SK-N-SH (cell line): ENCODE measurements around the gene PPP2R3B. TPM values are rescaled to one million over a fixed set of nuclear protein-coding genes. Genes with fewer than 3 reads are reported as not detected.

Experiments
- CTCF ChIA-PET: fragments of 300-600, 350-600 bp; formaldehyde crosslinking; extraction: SDS; loops from one replicate; lab custom pipeline; 2021; lab: Yijun Ruan, JAX
- POLR2A ChIA-PET: fragments of 350-600 bp; sonication (Branson Sonifier 250); formaldehyde crosslinking; extraction: SDS; loops from one replicate; lab custom pipeline; 2020; ENCODE audit warnings: antibody characterized with exemption, inconsistent platforms; lab: Yijun Ruan, JAX
- DNase-seq: peaks from one replicate; pipeline ENCODE4 v3.0.0; 2012
- H2AFZ ChIP-seq: fragments of 200-600 bp; sonication (generic); 2 replicates; pipeline ENCODE4 v1.8.1; 2016; ENCODE audit warnings: antibody characterized with exemption, mild to moderate bottlenecking, low read depth
- H3F3A ChIP-seq: fragments of 200-600 bp; sonication (generic); replicated peaks from 2 replicates; pipeline ENCODE3; 2016; ENCODE audit warnings: antibody characterized with exemption, mild to moderate bottlenecking; ENCODE audit not compliant: insufficient read depth
- H3K27ac ChIP-seq, 2 experiments: fragments of 200-500 bp in 1 of 2; fragments of 200-600 bp in 1 of 2; sonication (Bioruptor generic) in 1 of 2; sonication (generic), shearing (Covaris generic) in 1 of 2; 2 replicates each; pipeline versions ENCODE4 v1.5.1 to v1.6.1; 2014 to 2016; ENCODE audit warnings: low read depth in 2 of 2, inconsistent platforms in 1 of 2, low read length in 1 of 2, mild to moderate bottlenecking in 1 of 2, mixed read lengths in 1 of 2
- H3K27me3 ChIP-seq: fragments of 200-600 bp; sonication (generic), shearing (Covaris generic); 2 replicates; pipeline ENCODE4 v1.6.1; 2016; ENCODE audit warnings: mixed run types; ENCODE audit not compliant: insufficient read depth
- H3K36me3 ChIP-seq, 2 experiments: fragments of 200-500 bp in 1 of 2; fragments of 200-600 bp in 1 of 2; sonication (Bioruptor generic) in 1 of 2; sonication (generic) in 1 of 2; replicated peaks in 1 of 2; 2 replicates each; pipeline versions ENCODE3 to v1.5.1; 2014 to 2016; ENCODE audit warnings: low read length in 1 of 2, mild to moderate bottlenecking in 1 of 2; ENCODE audit not compliant: insufficient read depth in 2 of 2, control insufficient read depth in 1 of 2
- H3K4me1 ChIP-seq, 2 experiments: fragments of 200-500 bp in 1 of 2; fragments of 200-600 bp in 1 of 2; sonication (Bioruptor generic) in 1 of 2; sonication (generic), shearing (Covaris generic) in 1 of 2; 2 replicates each; pipeline versions ENCODE4 v1.5.1 to v1.6.1; 2014 to 2016; ENCODE audit warnings: low read depth in 1 of 2, low read length in 1 of 2, mixed run types in 1 of 2; ENCODE audit not compliant: insufficient read depth in 2 of 2, control insufficient read depth in 1 of 2
- H3K4me2 ChIP-seq: fragments of 200-600 bp; sonication (generic), shearing (Covaris generic); 2 replicates; pipeline ENCODE4 v1.6.1; 2017; ENCODE audit warnings: mixed run types
- H3K4me3 ChIP-seq, 2 experiments: fragments of 200-500 bp in 1 of 2; fragments of 200-600 bp in 1 of 2; sonication (Bioruptor generic) in 1 of 2; sonication (generic), shearing (Covaris generic) in 1 of 2; 2 replicates each; pipeline versions ENCODE4 v1.5.1 to v1.8.1; 2014 to 2016; ENCODE audit warnings: low read depth in 2 of 2, inconsistent platforms in 1 of 2, low read length in 1 of 2, mild to moderate bottlenecking in 1 of 2, mixed read lengths in 1 of 2, moderate library complexity in 1 of 2
- H3K79me2 ChIP-seq: fragments of 200-600 bp; sonication (generic); 2 replicates; pipeline ENCODE4 v1.8.1; 2017; ENCODE audit warnings: mild to moderate bottlenecking; ENCODE audit not compliant: insufficient read depth
- H3K9ac ChIP-seq: fragments of 200-600 bp; sonication (generic); 2 replicates; pipeline ENCODE4 v1.6.1; 2017; ENCODE audit warnings: mixed run types
- H3K9me2 ChIP-seq: fragments of 200-600 bp; sonication (generic); 2 replicates; pipeline ENCODE4 v1.6.1; 2017; ENCODE audit warnings: mixed run types
- H3K9me3 ChIP-seq: fragments of 200-600 bp; sonication (generic); 2 replicates; pipeline ENCODE4 v1.6.1; 2017; ENCODE audit warnings: mixed run types, mild to moderate bottlenecking, moderate library complexity
- H4K20me1 ChIP-seq: fragments of 200-600 bp; sonication (generic); 2 replicates; pipeline ENCODE4 v1.6.1; 2017; ENCODE audit warnings: mild to moderate bottlenecking, mixed run types; ENCODE audit not compliant: insufficient read depth
- FOXJ3 ChIP-seq: sonication (generic); formaldehyde crosslinking; IDR thresholded peaks from 2 replicates; pipeline ENCODE4 v1.5.1; 2020; ENCODE audit warnings: mild to moderate bottlenecking, missing genetic modification reagents
- GABPA ChIP-seq: IDR thresholded peaks from 2 replicates; pipeline ENCODE4 v1.4.0; 2012; ENCODE audit warnings: low read depth, mild to moderate bottlenecking
- GATA2 ChIP-seq: sonication (generic); formaldehyde crosslinking; IDR thresholded peaks from 2 replicates; pipeline ENCODE4 v1.5.0; 2020; ENCODE audit warnings: mild to moderate bottlenecking, missing genetic modification reagents
- MEF2A ChIP-seq: IDR thresholded peaks from 2 replicates; pipeline ENCODE4 v1.4.0; 2012; ENCODE audit warnings: low read depth, borderline replicate concordance
- MXI1 ChIP-seq: IDR thresholded peaks from 2 replicates; pipeline ENCODE4 v1.6.1; 2012; ENCODE audit warnings: mild to moderate bottlenecking, low read depth, low read length, improper control_type of control experiment
- NFIC ChIP-seq: IDR thresholded peaks from 2 replicates; pipeline ENCODE4 v1.4.0; 2012; ENCODE audit warnings: borderline replicate concordance
- SIN3A ChIP-seq: IDR thresholded peaks from 2 replicates; pipeline ENCODE4 v1.6.1; 2012; ENCODE audit warnings: low read depth, mild to moderate bottlenecking, low read length, moderate library complexity, borderline replicate concordance
- SMC3 ChIP-seq: IDR thresholded peaks from 2 replicates; pipeline ENCODE4 v1.6.1; 2012; ENCODE audit warnings: low read depth, low read length, improper control_type of control experiment
- TCF12 ChIP-seq: IDR thresholded peaks from 2 replicates; pipeline ENCODE4 v1.4.0; 2012
- TEAD4 ChIP-seq: IDR thresholded peaks from 2 replicates; pipeline ENCODE4 v1.4.0; 2012; ENCODE audit warnings: mild to moderate bottlenecking, borderline replicate concordance; ENCODE audit not compliant: insufficient read depth
- USF2 ChIP-seq: fragments of 150-350 bp; IDR thresholded peaks from 2 replicates; pipeline ENCODE4 v1.6.1; 2017; ENCODE audit warnings: antibody characterized with exemption, low read length, low read depth, borderline replicate concordance
- WGBS: methylation state at CpG from one replicate; pipeline ENCODE4 v1.1.6; 2017; ENCODE audit warnings: low lambda C conversion rate; 5-methylcytosine and 5-hydroxymethylcytosine counted together
- polyA plus RNA-seq, 3 experiments: library from polyadenylated mRNA; depleted of rRNA; stranded (reverse); fragments of >200 nt; gene quantifications; 2 replicates each; pipeline ENCODE4 v1.2.3, GENCODE V29; 2012

Gene PPP2R3B
- polyA plus RNA-seq, 1 of the 3 experiments (the other 2 are of a cell fraction): 19.4 TPM

DNA sequence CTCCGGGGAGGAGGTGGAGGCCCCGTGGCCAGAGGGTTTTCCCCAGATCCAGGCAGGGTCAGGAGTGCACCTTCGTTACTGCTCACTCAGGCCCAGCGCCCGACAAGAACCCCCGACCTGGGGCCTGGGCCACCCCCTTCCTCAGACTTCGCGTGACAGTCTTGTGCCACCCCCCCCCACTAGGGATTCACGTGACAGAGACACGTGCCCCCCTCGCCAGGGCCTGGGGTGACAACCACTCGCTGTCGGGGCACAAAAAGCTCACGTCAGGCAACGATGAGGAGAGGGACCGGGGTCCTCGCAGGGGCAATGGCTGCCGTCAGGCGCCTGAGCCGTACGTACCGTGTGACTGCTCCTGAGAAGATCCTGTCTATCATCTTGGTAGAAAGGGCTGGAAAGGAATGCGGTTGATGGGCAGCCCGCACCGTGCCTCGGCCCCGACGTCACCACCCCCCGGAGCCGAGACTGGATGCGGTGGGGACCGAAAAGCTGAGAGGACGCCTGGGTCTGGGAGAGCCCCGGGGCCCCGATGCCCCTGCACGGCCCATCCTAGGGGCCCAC lies 45.1 kb downstream of the PPP2R3B start:
- H3K27me3 ChIP-seq: no peaks in the 10 kb centered on the region
- 95% methylated on average over 33 of the region's 36 CpGs for WGBS
- H3K27ac ChIP-seq: no peak overlapping the region
- CTCF ChIA-PET: no interaction called here
- no peak overlapping the region for H3K4me2 ChIP-seq
- no peak for TF ChIP-seq SIN3A
- TF ChIP-seq SMC3: no peak
- TF ChIP-seq MXI1: no peak
- no peak for DNase-seq
- H4K20me1 ChIP-seq: no peaks in the 10 kb centered on the region
- H3K36me3 ChIP-seq: peaks cover 4 to 7% of the 10 kb centered on the region in 2 experiments
- H3K9me2 ChIP-seq: no peaks in the 10 kb centered on the region
- H3F3A ChIP-seq: no peaks in the 10 kb centered on the region
- H2AFZ ChIP-seq: no peak overlapping the region
- H3K9me3 ChIP-seq: no peaks in the 10 kb centered on the region
- H3K4me1 ChIP-seq: no peaks in the 10 kb centered on the region
- no peak overlapping the region for H3K9ac ChIP-seq
- H3K79me2 ChIP-seq: no peaks in the 10 kb centered on the region
- POLR2A ChIA-PET: no interaction called here
- no peak overlapping the region; a peak in 1 of 4 replicates for H3K4me3 ChIP-seq

DNA sequence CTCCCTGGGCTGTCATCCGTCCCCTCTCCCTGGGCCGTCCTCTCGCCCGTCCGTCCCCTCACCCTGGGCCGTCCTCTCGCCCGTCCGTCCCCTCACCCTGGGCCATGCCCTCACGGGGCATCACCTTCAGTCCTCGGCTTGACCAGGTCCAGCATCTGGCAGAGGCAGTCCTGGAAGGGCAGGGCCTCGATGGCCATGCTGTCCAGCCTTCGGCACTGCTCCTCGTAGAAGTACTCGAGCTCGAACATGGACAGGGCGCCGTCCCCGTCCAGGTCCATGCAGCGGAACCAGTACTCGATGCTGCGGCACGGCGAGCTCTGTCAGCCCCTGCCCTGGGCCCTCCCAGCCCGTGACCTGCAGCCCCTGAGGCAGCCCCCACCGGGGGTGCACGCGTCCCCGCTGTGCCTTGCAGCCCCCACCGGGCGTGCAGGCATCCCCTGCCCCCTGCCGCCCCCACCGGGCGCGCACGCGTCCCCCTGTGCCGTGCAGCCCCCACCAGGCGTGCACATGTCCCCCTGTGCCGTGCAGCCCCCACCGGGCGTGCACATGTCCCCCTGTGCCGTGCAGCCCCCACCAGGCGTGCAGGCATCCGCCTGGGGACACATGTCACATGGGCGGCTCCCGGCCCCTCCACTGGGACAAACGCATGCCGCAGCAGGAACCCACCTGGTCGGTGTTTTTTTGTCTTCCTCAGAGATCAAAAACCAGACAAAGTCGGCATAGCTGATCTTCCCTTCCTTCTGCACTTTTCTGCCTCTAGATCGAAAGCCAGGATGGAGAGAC lies 45.9 kb downstream of the PPP2R3B start:
- CTCF ChIA-PET: no interaction called here
- TF ChIP-seq GATA2 (CRISPR knock-in tag) (no peak), FOXJ3 (CRISPR knock-in tag) (no peak), MXI1 (no peak), TCF12 (no peak), NFIC (no peak)
- no peak overlapping the region for H3K4me2 ChIP-seq
- H3K79me2 ChIP-seq: no peaks in the 10 kb centered on the region
- no peaks in the 10 kb centered on the region for H4K20me1 ChIP-seq
- peaks cover 4 to 7% of the 10 kb centered on the region in 2 experiments for H3K36me3 ChIP-seq
- POLR2A ChIA-PET: no interaction called here
- no peak overlapping the region for H3K4me3 ChIP-seq
- H3K27me3 ChIP-seq: no peaks in the 10 kb centered on the region
- no peak for DNase-seq
- H3K27ac ChIP-seq: no peak overlapping the region
- no peaks in the 10 kb centered on the region for H3F3A ChIP-seq
- no peaks in the 10 kb centered on the region for H3K9me2 ChIP-seq
- H2AFZ ChIP-seq: no peak overlapping the region
- no peaks in the 10 kb centered on the region for H3K4me1 ChIP-seq
- no peak overlapping the region for H3K9ac ChIP-seq
- WGBS: 96% methylated on average over 32 of the region's 52 CpGs
- H3K9me3 ChIP-seq: no peaks in the 10 kb centered on the region

DNA sequence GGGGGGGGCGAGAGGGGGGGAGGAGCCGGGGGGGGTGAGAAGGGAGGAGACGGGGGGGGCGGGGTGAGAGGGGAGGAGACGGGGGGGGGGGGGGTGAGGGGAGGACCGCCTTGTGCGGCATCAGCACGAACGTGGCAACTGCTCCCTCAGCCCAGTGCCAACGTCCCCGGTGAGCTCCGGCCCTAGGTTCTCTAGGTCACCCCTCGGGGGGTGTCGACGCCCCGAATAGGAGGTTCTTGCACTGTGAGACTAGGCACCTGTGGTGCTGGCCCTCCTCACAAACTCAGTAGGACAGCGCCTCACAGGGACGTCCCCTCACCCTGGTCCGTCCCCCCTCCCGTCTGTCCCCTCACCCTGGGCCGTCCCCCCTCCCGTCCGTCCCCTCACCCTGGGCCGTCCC lies 46.6 kb downstream of the PPP2R3B start:
- Histone ChIP-seq H3F3A (no peaks in the 10 kb centered on the region), H3K79me2 (no peaks in the 10 kb centered on the region), H3K27me3 (no peaks in the 10 kb centered on the region), H3K9me2 (no peaks in the 10 kb centered on the region), H4K20me1 (no peaks in the 10 kb centered on the region), H3K4me2 (no peak overlapping the region), H2AFZ (no peak overlapping the region), H3K27ac (no peak overlapping the region), H3K9me3 (no peaks in the 10 kb centered on the region), H3K4me1 (no peaks in the 10 kb centered on the region), H3K4me3 (no peak overlapping the region), H3K9ac (no peak overlapping the region), H3K36me3 (peaks cover 4 to 7% of the 10 kb centered on the region in 2 experiments)
- WGBS: 78% methylated on average over 8 of the region's 24 CpGs
- POLR2A ChIA-PET: no interaction called here
- no peak for DNase-seq
- TF ChIP-seq USF2 (no peak), TEAD4 (no peak), GABPA (no peak), MEF2A (no peak)
- CTCF ChIA-PET: no interaction called here
